Measurements from ENCODE around the gene CACNA1A. TPM values are rescaled to one million over a fixed set of nuclear protein-coding genes. Genes with fewer than 3 reads are reported as not detected.
"Not testable (repeated sequence)": the region's sequence is repeated elsewhere in the genome, so short reads cannot be mapped to it uniquely, and the experiment has no call there.

Gene CACNA1A
- polyA plus RNA-seq, 1 donor (not counting 4 experiments of a cell fraction or from before 2014, with no cell fraction given), result not detected

GRCh38 chr19:13530720-13531119 is 24.4 kb upstream of the CACNA1A start:
- dilution Hi-C loops (cut with MboI; ENCODE audit: extremely low pct_ligation_motif_present, low sequenced_read_pairs), result no loop called here
- H3K79me2 ChIP-seq (ENCODE audit: control insufficient read depth, insufficient read depth, low read length), result no peaks in the 10 kb centered on the region
- FAIRE-seq, result peak; percentile 17
- no peak overlapping the region for H3K4me2 ChIP-seq (ENCODE audit: control insufficient read depth, extremely low read depth, insufficient read depth, low read depth, low read length)
- no peaks in the 10 kb centered on the region for H3K27me3 ChIP-seq (ENCODE audit: control insufficient read depth, extremely low read depth, insufficient read depth, low read length)
- no peak overlapping the region for H3K4me3 ChIP-seq (ENCODE audit: control insufficient read depth in 2 of 3, extremely low read depth in 1 of 3, insufficient read depth in 2 of 3, low read depth in 1 of 3, low read length in 3 of 3)
- DNase-seq (ENCODE audit: low read depth, low spot score), result no peak
- no peaks in the 10 kb centered on the region for H3K4me1 ChIP-seq (ENCODE audit: control insufficient read depth, extremely low read depth, insufficient read depth, low read length)
- no peak overlapping the region for H3K27ac ChIP-seq (ENCODE audit: control insufficient read depth, insufficient read depth, low read length)
- no peaks in the 10 kb centered on the region for H3K9me3 ChIP-seq (ENCODE audit: control insufficient read depth, low read depth, low read length)
- H3K9ac ChIP-seq (ENCODE audit: control insufficient read depth, extremely low read depth, insufficient read depth, low read length), result no peak overlapping the region
- H2AFZ ChIP-seq (ENCODE audit: control insufficient read depth, low read length), result no peak overlapping the region
- no peaks in the 10 kb centered on the region for H4K20me1 ChIP-seq (ENCODE audit: control insufficient read depth, extremely low read depth, insufficient read depth, low read length)
- H3K36me3 ChIP-seq (ENCODE audit: control insufficient read depth in 2 of 2, extremely low read depth in 1 of 2, insufficient read depth in 2 of 2, low read length in 2 of 2), result no peaks in the 10 kb centered on the region
- TF ChIP-seq EZH2 (IDR thresholded peaks at IDR 0.05; ENCODE audit: low read length) (no peak), CTCF (optimal IDR thresholded peaks at IDR 0.05 in 1 of 3, IDR thresholded peaks at IDR 0.05 in 1 of 3, conservative IDR thresholded peaks at IDR 0.05 in 1 of 3; ENCODE audit: extremely low read depth in 1 of 3, insufficient read depth in 2 of 3, low read length in 3 of 3) (no peak)
- H3K9me1 ChIP-seq (ENCODE audit: control insufficient read depth, extremely low read depth, insufficient read depth, low read length), result no peaks in the 10 kb centered on the region

- H3K9me1 ChIP-seq (ENCODE audit: control insufficient read depth, extremely low read depth, insufficient read depth, low read length); DNase-seq (ENCODE audit: low read depth, low spot score); H3K27ac ChIP-seq (ENCODE audit: control insufficient read depth, insufficient read depth, low read length); H3K4me2 ChIP-seq (ENCODE audit: control insufficient read depth, extremely low read depth, insufficient read depth, low read depth, low read length); H3K9ac ChIP-seq (ENCODE audit: control insufficient read depth, extremely low read depth, insufficient read depth, low read length); H4K20me1 ChIP-seq (ENCODE audit: control insufficient read depth, extremely low read depth, insufficient read depth, low read length); H3K9me3 ChIP-seq (ENCODE audit: control insufficient read depth, low read depth, low read length); H2AFZ ChIP-seq (ENCODE audit: control insufficient read depth, low read length); dilution Hi-C loops (cut with MboI; ENCODE audit: extremely low pct_ligation_motif_present, low sequenced_read_pairs); H3K27me3 ChIP-seq (ENCODE audit: control insufficient read depth, extremely low read depth, insufficient read depth, low read length); H3K4me1 ChIP-seq (ENCODE audit: control insufficient read depth, extremely low read depth, insufficient read depth, low read length); H3K79me2 ChIP-seq (ENCODE audit: control insufficient read depth, insufficient read depth, low read length); FAIRE-seq; H3K4me3 ChIP-seq (ENCODE audit: control insufficient read depth in 2 of 3, extremely low read depth in 1 of 3, insufficient read depth in 2 of 3, low read depth in 1 of 3, low read length in 3 of 3); H3K36me3 ChIP-seq (ENCODE audit: control insufficient read depth in 2 of 2, extremely low read depth in 1 of 2, insufficient read depth in 2 of 2, low read length in 2 of 2): not testable (repeated sequence)
Measured at GRCh38 chr19:13529721-13530120, 23.4 kb upstream of the CACNA1A start.

- dilution Hi-C loops (cut with MboI; ENCODE audit: extremely low pct_ligation_motif_present, low sequenced_read_pairs), result no loop called here
- FAIRE-seq, result no peak
Measured at GRCh38 chr19:13526552-13526951, 20.3 kb upstream of the CACNA1A start.

More at GRCh38 chr19:13526552-13526951, 20.3 kb upstream of the CACNA1A start:
- H3K27me3 ChIP-seq (ENCODE audit: control insufficient read depth, extremely low read depth, insufficient read depth, low read length), result no peaks in the 10 kb centered on the region
- no peaks in the 10 kb centered on the region for H3K36me3 ChIP-seq (ENCODE audit: control insufficient read depth in 2 of 2, extremely low read depth in 1 of 2, insufficient read depth in 2 of 2, low read length in 2 of 2)
- H3K4me3 ChIP-seq (ENCODE audit: control insufficient read depth in 2 of 3, extremely low read depth in 1 of 3, insufficient read depth in 2 of 3, low read depth in 1 of 3, low read length in 3 of 3), result no peak overlapping the region
- no peaks in the 10 kb centered on the region for H3K4me1 ChIP-seq (ENCODE audit: control insufficient read depth, extremely low read depth, insufficient read depth, low read length)
- TF ChIP-seq EZH2 (IDR thresholded peaks at IDR 0.05; ENCODE audit: low read length) (no peak), CTCF (optimal IDR thresholded peaks at IDR 0.05 in 1 of 3, IDR thresholded peaks at IDR 0.05 in 1 of 3, conservative IDR thresholded peaks at IDR 0.05 in 1 of 3; ENCODE audit: extremely low read depth in 1 of 3, insufficient read depth in 2 of 3, low read length in 3 of 3) (peak; percentile 35 to 52 (median 40))
- H2AFZ ChIP-seq (ENCODE audit: control insufficient read depth, low read length), result no peak overlapping the region
- no peak overlapping the region for H3K9ac ChIP-seq (ENCODE audit: control insufficient read depth, extremely low read depth, insufficient read depth, low read length)
- no peak overlapping the region for H3K27ac ChIP-seq (ENCODE audit: control insufficient read depth, insufficient read depth, low read length)
- no peak for DNase-seq (ENCODE audit: low read depth, low spot score)
- H3K9me1 ChIP-seq (ENCODE audit: control insufficient read depth, extremely low read depth, insufficient read depth, low read length), result no peaks in the 10 kb centered on the region
- no peaks in the 10 kb centered on the region for H3K9me3 ChIP-seq (ENCODE audit: control insufficient read depth, low read depth, low read length)
- H3K79me2 ChIP-seq (ENCODE audit: control insufficient read depth, insufficient read depth, low read length), result no peaks in the 10 kb centered on the region
- no peaks in the 10 kb centered on the region for H4K20me1 ChIP-seq (ENCODE audit: control insufficient read depth, extremely low read depth, insufficient read depth, low read length)
- no peak overlapping the region for H3K4me2 ChIP-seq (ENCODE audit: control insufficient read depth, extremely low read depth, insufficient read depth, low read depth, low read length)

All from keratinocyte (primary cell).